Lower leg skin (tissue), 4 donors: ENCODE results near the gene FHOD3. TPM values are rescaled to one million over a fixed set of nuclear protein-coding genes. Genes with fewer than 3 reads are reported as not detected.

ENCODE experiments used
- DNase-seq, 2 donors: peaks; one replicate each; pipeline ENCODE4 v3.0.0-alpha.2; 2019; ENCODE audit warnings: low spot score in 2 of 2
- H3K4me3 ChIP-seq: fragments of 200-600 bp; sonication (generic); 2 replicates; pipeline ENCODE4 v1.5.1; 2017; ENCODE audit warnings: mild to moderate bottlenecking, low read depth; ENCODE audit not compliant: poor library complexity, severe bottlenecking
- POLR2A ChIP-seq, 2 donors: fragments of 450-650 bp; IDR thresholded peaks; one replicate each; pipeline ENCODE4 v1.6.1; 2016 to 2017; ENCODE audit warnings: antibody characterized with exemption in 2 of 2, mild to moderate bottlenecking in 1 of 2, moderate library complexity in 1 of 2
- WGBS, 2 donors: methylation state at CpG; one replicate each; pipeline ENCODE4 v1.1.5; 2018; 5-methylcytosine and 5-hydroxymethylcytosine counted together
- intact Hi-C: fragments of 100-400 bp; cut with DNase I; formaldehyde crosslinking; loops from one replicate; pipeline ENCODE4 v1.15.0; 2023; ENCODE audit warnings: low total_unique reads
- total RNA-seq, 4 donors: library from RNA; depleted of rRNA; stranded (reverse); fragments of >200 nt; gene quantifications; one replicate each; pipeline ENCODE4 v1.1.0, GENCODE V29; 2016
- TF ChIP-seq, protein P1 (sequence below), 3 donors: fragments of 450-650 bp; IDR thresholded peaks; one replicate each; pipeline ENCODE4 v1.5.1; 2016; ENCODE audit warnings: antibody characterized with exemption in 3 of 3, mild to moderate bottlenecking in 3 of 3, moderate library complexity in 2 of 3

Gene FHOD3
- total RNA-seq, 4 donors from 2014 or later = 5.3 to 15.1 (median 7.8) TPM

GRCh38 chr18:36391426-36392145 is 94.1 kb downstream of the FHOD3 start:
- H3K4me3 ChIP-seq = no peak overlapping the region
- intact Hi-C loops = no loop called here
- TF ChIP-seq, protein P1, sequence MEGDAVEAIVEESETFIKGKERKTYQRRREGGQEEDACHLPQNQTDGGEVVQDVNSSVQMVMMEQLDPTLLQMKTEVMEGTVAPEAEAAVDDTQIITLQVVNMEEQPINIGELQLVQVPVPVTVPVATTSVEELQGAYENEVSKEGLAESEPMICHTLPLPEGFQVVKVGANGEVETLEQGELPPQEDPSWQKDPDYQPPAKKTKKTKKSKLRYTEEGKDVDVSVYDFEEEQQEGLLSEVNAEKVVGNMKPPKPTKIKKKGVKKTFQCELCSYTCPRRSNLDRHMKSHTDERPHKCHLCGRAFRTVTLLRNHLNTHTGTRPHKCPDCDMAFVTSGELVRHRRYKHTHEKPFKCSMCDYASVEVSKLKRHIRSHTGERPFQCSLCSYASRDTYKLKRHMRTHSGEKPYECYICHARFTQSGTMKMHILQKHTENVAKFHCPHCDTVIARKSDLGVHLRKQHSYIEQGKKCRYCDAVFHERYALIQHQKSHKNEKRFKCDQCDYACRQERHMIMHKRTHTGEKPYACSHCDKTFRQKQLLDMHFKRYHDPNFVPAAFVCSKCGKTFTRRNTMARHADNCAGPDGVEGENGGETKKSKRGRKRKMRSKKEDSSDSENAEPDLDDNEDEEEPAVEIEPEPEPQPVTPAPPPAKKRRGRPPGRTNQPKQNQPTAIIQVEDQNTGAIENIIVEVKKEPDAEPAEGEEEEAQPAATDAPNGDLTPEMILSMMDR (IDR thresholded peaks at IDR 0.05) = no peak
- 86 to 88% methylated on average over 7 of the region's 7 CpGs for WGBS, 2 donors
- peak in 1 of 2 donors; percentile 46 for DNase-seq

DNA sequence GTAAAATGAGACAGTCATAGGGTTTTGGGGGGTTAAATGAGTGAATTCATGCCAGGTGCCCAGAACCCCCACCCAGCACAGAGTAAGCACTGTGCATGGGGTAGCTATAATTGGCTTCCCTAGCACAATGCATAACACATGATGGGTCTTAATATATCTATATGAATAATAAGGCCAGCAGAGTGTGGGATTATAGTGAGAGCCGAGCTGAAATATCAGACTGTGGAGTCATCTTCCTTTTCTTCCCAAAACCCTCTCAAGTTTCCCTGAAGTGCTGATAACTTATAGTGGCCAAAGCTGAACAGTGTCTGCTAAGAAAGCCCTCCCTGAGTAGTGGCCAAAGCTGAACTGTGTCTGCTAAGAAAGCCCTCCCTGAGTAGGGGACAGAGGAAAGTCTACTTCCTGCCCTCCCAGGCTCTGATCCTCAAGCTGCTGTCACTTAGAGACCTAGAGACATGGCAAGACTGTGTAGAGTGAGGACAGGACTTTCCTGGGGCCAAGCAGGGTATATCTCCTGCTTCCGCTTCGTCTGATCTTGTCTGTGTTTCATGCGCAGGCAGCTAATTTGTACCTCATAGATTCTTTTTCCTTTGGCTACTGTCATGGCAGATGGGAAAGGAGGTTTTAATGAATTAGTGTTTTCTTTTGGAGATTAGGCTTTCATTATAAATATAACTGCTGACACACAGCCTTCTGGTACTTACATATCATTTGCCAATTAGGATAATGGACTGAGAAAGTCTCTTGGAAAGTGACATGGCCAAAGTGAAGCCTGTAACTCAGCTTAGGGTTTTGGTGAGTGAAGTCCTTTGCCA is 94.9 kb downstream of the FHOD3 start:
- intact Hi-C loops = no loop called here
- no peak for TF ChIP-seq POLR2A (IDR thresholded peaks at IDR 0.05)
- TF ChIP-seq, protein P1 (IDR thresholded peaks at IDR 0.05) = no peak
- 75 to 76% methylated on average over 4 of the region's 4 CpGs for WGBS, 2 donors
- peak in 1 of 2 donors; percentile 26 for DNase-seq
- no peak overlapping the region for H3K4me3 ChIP-seq

- H3K4me3 ChIP-seq = no peak overlapping the region
- intact Hi-C loops = no loop called here
- WGBS, 2 donors = 72 to 79% methylated on average over 3 of the region's 3 CpGs
- peak in 1 of 2 donors; percentile 29 for DNase-seq
- TF ChIP-seq, protein P1 (IDR thresholded peaks at IDR 0.05) = no peak
- no peak for TF ChIP-seq POLR2A (IDR thresholded peaks at IDR 0.05)
Observed at GRCh38 chr18:36392979-36393287, 95.4 kb downstream of the FHOD3 start.

GRCh38 chr18:36394486-36394885 is 97.0 kb downstream of the FHOD3 start:
- TF ChIP-seq, protein P1 (IDR thresholded peaks at IDR 0.05) = no peak
- no peak for TF ChIP-seq POLR2A (IDR thresholded peaks at IDR 0.05)
- H3K4me3 ChIP-seq = no peak overlapping the region
- WGBS, 2 donors = 56 to 58% methylated on average over 3 of the region's 3 CpGs
- peak in 1 of 2 donors; percentile 23 for DNase-seq
- intact Hi-C loops = no loop called here

DNA sequence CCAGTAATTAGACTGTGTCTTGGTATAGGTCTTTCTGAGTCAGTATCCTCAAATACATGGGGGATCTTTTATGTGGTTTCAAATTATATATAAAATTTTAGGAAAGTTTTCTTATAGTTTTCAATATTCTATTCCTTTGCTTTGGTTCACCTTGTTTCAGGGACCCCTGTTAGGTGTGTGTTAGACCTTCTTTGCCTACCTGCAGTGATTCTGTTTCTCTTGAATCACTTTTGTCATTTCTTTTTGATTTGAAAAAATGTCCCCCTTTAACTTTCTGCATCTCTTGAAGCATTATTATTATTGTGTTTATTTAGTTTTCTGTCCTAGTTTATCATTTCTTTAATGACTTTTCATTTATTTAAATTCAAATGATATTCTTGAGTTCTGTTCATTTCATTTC is 98.7 kb downstream of the FHOD3 start:
- TF ChIP-seq, protein P1 (IDR thresholded peaks at IDR 0.05) = no peak
- TF ChIP-seq POLR2A (IDR thresholded peaks at IDR 0.05) = no peak

More for the DNA sequence above, 98.7 kb downstream of the FHOD3 start:
- H3K4me3 ChIP-seq = no peak overlapping the region
- no peak for DNase-seq
- intact Hi-C loops = no loop called here
